ENCODE data around the gene KCNJ3. TPM values are rescaled to one million over a fixed set of nuclear protein-coding genes. Genes with fewer than 3 reads are reported as not detected.
"Not testable (repeated sequence)": the region's sequence is repeated elsewhere in the genome, so short reads cannot be mapped to it uniquely, and the experiment has no call there.

The KCNJ3 gene
- total RNA-seq, 1 donor from 2014 or later, result 4.2 TPM

DNA sequence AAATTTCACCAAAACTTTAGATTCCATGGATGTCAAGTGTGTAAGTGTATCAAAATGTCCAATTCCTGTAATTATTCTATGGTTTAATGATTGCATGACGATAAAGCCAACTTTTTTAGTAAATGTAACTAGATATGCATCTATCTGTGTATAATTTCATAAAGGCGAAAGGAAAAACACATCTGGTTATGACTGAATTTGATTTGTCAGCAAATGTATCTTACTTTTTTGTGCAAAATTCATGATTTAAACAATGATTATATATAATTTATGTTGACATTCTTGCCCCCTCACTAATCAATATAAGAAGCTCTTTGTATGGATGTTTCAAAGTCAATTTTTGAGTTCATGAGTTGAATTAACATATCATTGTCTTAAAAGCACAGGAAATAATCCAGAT lies 138.5 kb downstream of the KCNJ3 start:
- Histone ChIP-seq H3K4me3 (no peak overlapping the region), H3K9me3 (no peaks in the 10 kb centered on the region), H3K4me1 (no peaks in the 10 kb centered on the region), H3K36me3 (no peaks in the 10 kb centered on the region), H3K27ac (no peak overlapping the region), H3K27me3 (no peaks in the 10 kb centered on the region)
- no peak for DNase-seq (ENCODE audit: extremely low spot score in 2 of 2)
- intact Hi-C loops (cut with DNase I), result no loop called here
- TF ChIP-seq POLR2A (IDR thresholded peaks at IDR 0.05), result no peak
- TF ChIP-seq CTCF (IDR thresholded peaks at IDR 0.05), result no peak
- no peak for TF ChIP-seq POLR2AphosphoS5 (IDR thresholded peaks at IDR 0.05; ENCODE audit: insufficient read depth in 1 of 2, low read depth in 1 of 2)

DNA sequence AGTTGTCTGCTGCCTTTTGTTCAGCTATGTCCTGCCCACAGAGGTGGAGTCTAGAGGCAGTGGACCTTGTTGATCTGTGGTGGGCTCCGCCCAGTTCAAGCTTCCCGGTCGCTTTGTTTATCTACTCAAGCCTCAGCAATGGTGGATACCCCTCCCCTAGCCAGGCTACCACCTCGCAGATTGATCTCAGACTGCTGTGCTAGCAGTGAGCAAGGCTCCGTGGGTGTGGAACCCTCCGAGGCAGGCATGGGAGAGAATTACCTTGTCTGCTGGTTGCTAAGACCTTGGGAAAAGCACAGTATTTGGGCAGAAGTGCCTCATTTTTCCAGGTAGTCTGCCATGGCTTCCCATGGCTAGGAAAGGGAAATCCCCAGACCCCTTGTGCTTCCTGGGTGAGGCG lies 146.0 kb downstream of the KCNJ3 start:
- Histone ChIP-seq H3K27me3 (no peaks in the 10 kb centered on the region), H3K4me3 (no peak overlapping the region), H3K27ac (no peak overlapping the region), H3K4me1 (no peaks in the 10 kb centered on the region), H3K36me3 (no peaks in the 10 kb centered on the region), H3K9me3 (no peaks in the 10 kb centered on the region)
- intact Hi-C loops (cut with DNase I), result no loop called here
- no peak for DNase-seq (ENCODE audit: extremely low spot score in 2 of 2)
- TF ChIP-seq POLR2AphosphoS5 (IDR thresholded peaks at IDR 0.05; ENCODE audit: insufficient read depth in 1 of 2, low read depth in 1 of 2) (no peak), CTCF (IDR thresholded peaks at IDR 0.05) (no peak), POLR2A (IDR thresholded peaks at IDR 0.05) (no peak)

- no peaks in the 10 kb centered on the region for H3K4me1 ChIP-seq
- H3K9me3 ChIP-seq, result no peaks in the 10 kb centered on the region
- no peak for DNase-seq (ENCODE audit: extremely low spot score in 2 of 2)
- TF ChIP-seq POLR2AphosphoS5 (IDR thresholded peaks at IDR 0.05; ENCODE audit: insufficient read depth in 1 of 2, low read depth in 1 of 2) (no peak), POLR2A (IDR thresholded peaks at IDR 0.05) (no peak)
- no peaks in the 10 kb centered on the region for H3K36me3 ChIP-seq
- intact Hi-C loops (cut with DNase I), result no loop called here
- no peaks in the 10 kb centered on the region for H3K27me3 ChIP-seq
- H3K4me3 ChIP-seq, result no peak overlapping the region
- no peak overlapping the region for H3K27ac ChIP-seq
Measured at GRCh38 chr2:154846842-154847241, 148.3 kb downstream of the KCNJ3 start.

DNA sequence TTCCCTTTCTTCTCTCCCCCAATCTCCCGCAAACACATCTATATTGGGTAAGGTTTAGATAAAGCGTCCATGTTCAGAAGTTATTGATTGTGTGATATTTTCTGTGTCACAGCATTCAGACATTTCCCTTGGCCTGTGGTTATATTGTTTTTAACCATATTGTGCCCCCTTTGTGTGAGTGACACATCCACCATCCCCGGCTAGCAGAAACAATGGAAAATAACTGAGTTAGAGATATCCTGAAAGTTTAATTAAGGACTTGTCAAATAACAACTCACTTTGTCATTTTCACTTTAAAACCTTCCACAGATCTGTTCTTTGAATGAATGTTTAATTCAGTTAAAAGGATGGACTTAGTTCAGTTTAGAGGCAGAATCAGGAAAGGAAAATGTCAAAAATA lies 151.0 kb downstream of the KCNJ3 start:
- no peaks in the 10 kb centered on the region for H3K9me3 ChIP-seq
- H3K27ac ChIP-seq, result no peak overlapping the region
- H3K36me3 ChIP-seq, result no peaks in the 10 kb centered on the region
- no peak for DNase-seq (ENCODE audit: extremely low spot score in 2 of 2)
- no peak overlapping the region for H3K4me3 ChIP-seq
- intact Hi-C loops (cut with DNase I), result no loop called here
- H3K27me3 ChIP-seq, result no peaks in the 10 kb centered on the region
- TF ChIP-seq POLR2A (IDR thresholded peaks at IDR 0.05) (no peak), CTCF (IDR thresholded peaks at IDR 0.05) (no peak), POLR2AphosphoS5 (IDR thresholded peaks at IDR 0.05; ENCODE audit: insufficient read depth in 1 of 2, low read depth in 1 of 2) (no peak)
- H3K4me1 ChIP-seq, result no peaks in the 10 kb centered on the region

DNA sequence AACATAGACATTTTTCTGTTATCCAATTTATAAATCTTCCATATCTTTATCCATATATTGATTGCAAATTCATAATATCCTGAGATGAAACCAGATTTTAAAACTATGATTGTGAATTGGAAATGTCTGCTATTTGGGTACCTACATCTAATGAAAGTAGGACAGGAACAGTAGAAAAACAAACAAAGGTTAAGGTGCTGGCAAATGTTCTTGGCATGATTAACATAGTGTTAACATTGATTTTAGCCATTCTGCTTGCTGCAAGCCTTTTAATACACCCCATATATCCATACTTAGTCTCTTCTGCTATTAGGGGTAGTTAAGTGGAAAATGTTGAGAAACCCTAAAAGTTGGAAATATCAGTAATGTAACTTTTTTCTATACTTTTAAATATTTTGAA lies 152.0 kb downstream of the KCNJ3 start:
- intact Hi-C loops (cut with DNase I), result no loop called here
- H3K4me3 ChIP-seq, result no peak overlapping the region
- no peaks in the 10 kb centered on the region for H3K9me3 ChIP-seq
- H3K27ac ChIP-seq, result no peak overlapping the region
- H3K4me1 ChIP-seq, result no peaks in the 10 kb centered on the region
- TF ChIP-seq CTCF (IDR thresholded peaks at IDR 0.05), result no peak
- TF ChIP-seq POLR2AphosphoS5 (IDR thresholded peaks at IDR 0.05; ENCODE audit: insufficient read depth in 1 of 2, low read depth in 1 of 2), result no peak
- TF ChIP-seq POLR2A (IDR thresholded peaks at IDR 0.05), result no peak
- no peaks in the 10 kb centered on the region for H3K36me3 ChIP-seq
- H3K27me3 ChIP-seq, result no peaks in the 10 kb centered on the region
- DNase-seq (ENCODE audit: extremely low spot score in 2 of 2), result no peak

DNA sequence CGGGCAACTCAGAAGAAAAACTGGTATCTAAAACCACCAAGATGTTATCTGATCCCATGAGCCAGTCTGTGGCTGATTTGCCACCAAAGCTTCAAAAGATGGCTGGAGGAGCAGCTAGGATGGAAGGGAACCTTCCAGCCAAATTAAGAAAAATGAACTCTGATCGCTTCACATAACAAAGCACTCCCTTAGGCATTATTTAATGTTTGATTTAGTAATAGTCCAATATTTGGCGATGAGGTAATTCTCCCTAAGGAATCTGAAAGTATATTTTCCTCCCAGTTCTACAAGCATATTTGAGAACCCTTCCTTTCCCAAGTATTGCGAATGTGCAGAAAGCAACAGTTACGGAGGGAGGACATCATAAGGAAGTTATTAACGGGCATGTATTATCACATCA lies 156.6 kb downstream of the KCNJ3 start:
- intact Hi-C loops (cut with DNase I), result no loop called here
- no peak for TF ChIP-seq POLR2AphosphoS5 (IDR thresholded peaks at IDR 0.05; ENCODE audit: insufficient read depth in 1 of 2, low read depth in 1 of 2)
- no peak for TF ChIP-seq POLR2A (IDR thresholded peaks at IDR 0.05)
- no peak for TF ChIP-seq CTCF (IDR thresholded peaks at IDR 0.05)
- Histone ChIP-seq H3K27me3 (no peaks in the 10 kb centered on the region), H3K36me3 (no peaks in the 10 kb centered on the region), H3K4me1 (no peaks in the 10 kb centered on the region), H3K9me3 (no peaks in the 10 kb centered on the region), H3K4me3 (no peak overlapping the region), H3K27ac (no peak overlapping the region)
- no peak for DNase-seq (ENCODE audit: extremely low spot score in 2 of 2)

GRCh38 chr2:154867151-154867550 lies 168.7 kb downstream of the KCNJ3 start:
- H3K27ac ChIP-seq; DNase-seq (ENCODE audit: extremely low spot score in 2 of 2); intact Hi-C loops (cut with DNase I); H3K4me1 ChIP-seq; H3K4me3 ChIP-seq; H3K9me3 ChIP-seq; H3K27me3 ChIP-seq; H3K36me3 ChIP-seq: not testable (repeated sequence)

All from vagina (tissue), 2 donors.